HepG2 (cell line): ENCODE data around the gene OGFOD3. TPM values are rescaled to one million over a fixed set of nuclear protein-coding genes. Genes with fewer than 3 reads are reported as not detected.

ENCODE experiments used
- AGO1 ChIP-seq: fragments of 200-400 bp; formaldehyde crosslinking; IDR thresholded peaks from 2 replicates; pipeline ENCODE4 v1.6.1; 2017; ENCODE audit warnings: mild to moderate bottlenecking, low read depth, low read length, moderate library complexity; ENCODE audit not compliant: poor library complexity, severe bottlenecking
- ATF5 ChIP-seq: sonication (generic); formaldehyde crosslinking; IDR thresholded peaks from 2 replicates; pipeline ENCODE4 v1.4.0; 2020; ENCODE audit warnings: mild to moderate bottlenecking, low read depth, missing genetic modification reagents
- CREB1 ChIP-seq, 2 experiments: fragments of 450-650 bp in 1 of 2; IDR thresholded peaks; 2 replicates each; pipeline ENCODE4 v1.6.1; 2016 to 2017; ENCODE audit warnings: control low read depth in 1 of 2, mild to moderate bottlenecking in 1 of 2, missing compliant biosample characterization in 1 of 2, missing genetic modification characterization in 1 of 2
- ELF3 ChIP-seq: IDR thresholded peaks from 2 replicates; pipeline ENCODE4 v1.6.1; 2016; ENCODE audit warnings: missing genetic modification reagents, missing compliant biosample characterization
- KDM4B ChIP-seq: sonication (generic); formaldehyde crosslinking; IDR thresholded peaks from 2 replicates; pipeline ENCODE4 v1.4.0; 2020; ENCODE audit warnings: missing genetic modification reagents
- KLF15 ChIP-seq: sonication (generic); formaldehyde crosslinking; IDR thresholded peaks from 2 replicates; pipeline ENCODE4 v1.8.1; 2023; ENCODE audit warnings: borderline replicate concordance, mild to moderate bottlenecking, inconsistent platforms, missing genetic modification reagents, mixed read lengths
- MYPOP ChIP-seq: sonication (generic); formaldehyde crosslinking; IDR thresholded peaks from 2 replicates; pipeline ENCODE4 v1.8.1; 2023; ENCODE audit warnings: mild to moderate bottlenecking, moderate library complexity, missing genetic modification reagents
- NR1H2 ChIP-seq: sonication (generic); formaldehyde crosslinking; IDR thresholded peaks from 2 replicates; pipeline ENCODE4 v1.8.1; 2022; ENCODE audit warnings: low read depth, missing genetic modification reagents, borderline replicate concordance
- NR3C1 ChIP-seq: sonication (generic); formaldehyde crosslinking; IDR thresholded peaks from 2 replicates; pipeline ENCODE4 v1.4.0; 2020; ENCODE audit warnings: missing genetic modification reagents
- RBAK ChIP-seq: sonication (generic); formaldehyde crosslinking; IDR thresholded peaks from 2 replicates; pipeline ENCODE4 v1.5.1; 2020; ENCODE audit warnings: mild to moderate bottlenecking, missing genetic modification reagents
- SOX5 ChIP-seq: IDR thresholded peaks from 2 replicates; pipeline ENCODE4 v1.6.1; 2016; ENCODE audit warnings: borderline replicate concordance
- ZBTB40 ChIP-seq, 2 experiments: fragments of 450-650 bp in 1 of 2; sonication (generic) in 1 of 2; formaldehyde crosslinking in 1 of 2; IDR thresholded peaks; 2 replicates each; pipeline versions ENCODE4 v1.6.1 to v1.8.0; 2016 to 2022; ENCODE audit warnings: antibody characterized with exemption in 1 of 2, mild to moderate bottlenecking in 1 of 2, missing genetic modification reagents in 1 of 2
- ZNF282 ChIP-seq: fragments of 450-650 bp; IDR thresholded peaks from 2 replicates; pipeline ENCODE4 v1.6.1; 2018; ENCODE audit not compliant: partially characterized antibody
- ZNF75D ChIP-seq: sonication (generic); formaldehyde crosslinking; IDR thresholded peaks from 2 replicates; pipeline ENCODE4 v1.8.1; 2023; ENCODE audit warnings: missing genetic modification reagents, mild to moderate bottlenecking, borderline replicate concordance
- ZUFSP ChIP-seq: sonication (generic); formaldehyde crosslinking; IDR thresholded peaks from 2 replicates; pipeline ENCODE4 v1.9.0; 2021; ENCODE audit warnings: missing genetic modification reagents, mild to moderate bottlenecking, borderline replicate concordance
- polyA plus RNA-seq, 8 experiments: library from polyadenylated mRNA; depleted of rRNA in 3 of 8; stranded (reverse) in 7 of 8; unstranded in 1 of 8; fragments of >200 nt; fragmentation: Illumina TruSeq in 4 of 8; extraction: Trizol in 4 of 8; gene quantifications; 2 replicates each; pipeline versions ENCODE4 v1.2.1 to v1.2.3, GENCODE V29; 2011 to 2016; ENCODE audit warnings: low read depth in 4 of 8, missing spikeins in 1 of 8, mixed read lengths in 1 of 8; ENCODE audit not compliant: insufficient read depth in 1 of 8
- total RNA-seq, 5 experiments: library from RNA; depleted of rRNA; stranded (reverse); fragments of >200 nt; fragmentation: Illumina TruSeq; extraction: Trizol; gene quantifications; 2 replicates each; pipeline ENCODE4 v1.2.3, GENCODE V29; 2016; ENCODE audit warnings: low read depth in 1 of 5

Gene OGFOD3
- total and polyA plus RNA-seq, 2 of the 13 experiments (the other 11 are each of a cell fraction or from before 2014, with no cell fraction given) = 40.0 to 42.1 TPM

- TF ChIP-seq ZBTB40 (IDR thresholded peaks at IDR 0.05) = no peak
- TF ChIP-seq ZBTB40 (CRISPR knock-in tag; IDR thresholded peaks at IDR 0.05) = peak; percentile 16; the same call in 1 of the 2 replicates
- no peak for TF ChIP-seq NR1H2 (CRISPR knock-in tag)
- no peak for TF ChIP-seq AGO1
- TF ChIP-seq ZNF75D (CRISPR knock-in tag) = no peak
- TF ChIP-seq ELF3 (CRISPR knock-in tag) = peak; percentile 37; the same call in 1 of the 2 replicates
- peak; percentile 55; the same call in 1 of the 2 replicates for TF ChIP-seq SOX5
- 0 out of 2 replicates have a peak, but pooled peaks have one; percentile 54 for TF ChIP-seq KLF15 (CRISPR knock-in tag)
- TF ChIP-seq KDM4B (CRISPR knock-in tag) = no peak
- TF ChIP-seq MYPOP (CRISPR knock-in tag) = no peak
- no peak for TF ChIP-seq CREB1 (IDR thresholded peaks at IDR 0.05)
- no peak for TF ChIP-seq CREB1 (CRISPR knock-in tag; IDR thresholded peaks at IDR 0.05)
- no peak for TF ChIP-seq ZUFSP (CRISPR knock-in tag)
- TF ChIP-seq NR3C1 (CRISPR knock-in tag) = no peak
- TF ChIP-seq RBAK (CRISPR knock-in tag) = no peak
- TF ChIP-seq ZNF282 = no peak
- TF ChIP-seq ATF5 (CRISPR knock-in tag) = no peak
Observed at GRCh38 chr17:82384730-82385481, 33.5 kb downstream of the OGFOD3 start (continued).
